Body of pancreas (tissue), 4 donors: ENCODE data around the gene C1orf232. TPM values are rescaled to one million over a fixed set of nuclear protein-coding genes. Genes with fewer than 3 reads are reported as not detected.

ENCODE experiments used
- ATAC-seq: fragments of 150-250 bp; one replicate; pipeline ENCODE4 v1.9.1; 2016
- DNase-seq, 4 donors: peaks; one replicate each; pipeline ENCODE4 v3.0.0-alpha.2; 2019
- H3K27ac ChIP-seq, 4 donors: fragments of 200-600 bp; sonication (generic); 1 replicate in 3 of 4; 2 replicates in 1 of 4; pipeline versions ENCODE4 v1.5.1 to v1.6.1; 2016 to 2019; ENCODE audit warnings: mild to moderate bottlenecking in 1 of 4, mixed read lengths in 1 of 4, moderate library complexity in 1 of 4
- H3K27me3 ChIP-seq, 2 donors: fragments of 200-600 bp; sonication (generic); one replicate each; pipeline ENCODE4 v1.6.0; 2016; ENCODE audit warnings: mild to moderate bottlenecking in 1 of 2
- H3K36me3 ChIP-seq, 2 donors: fragments of 200-600 bp; sonication (generic); replicated peaks in 1 of 2; 2 replicates each; pipeline ENCODE4 v1.5.1; 2016; ENCODE audit warnings: low read depth in 2 of 2; ENCODE audit not compliant: insufficient read depth in 1 of 2
- H3K4me1 ChIP-seq: fragments of 200-600 bp; sonication (generic); one replicate; pipeline ENCODE4 v1.6.0; 2016
- H3K4me3 ChIP-seq, 2 donors: fragments of 200-600 bp; sonication (generic); 1 replicate in 1 of 2; 2 replicates in 1 of 2; pipeline ENCODE4 v1.5.1; 2016 to 2019
- H3K9me3 ChIP-seq, 3 donors: fragments of 200-600 bp; sonication (generic); 1 replicate in 2 of 3; 2 replicates in 1 of 3; pipeline ENCODE4 v1.5.1; 2016
- POLR2A ChIP-seq, 3 donors: fragments of 450-650 bp; IDR thresholded peaks; one replicate each; pipeline ENCODE4 v1.6.1; 2016; ENCODE audit warnings: antibody characterized with exemption in 3 of 3, mild to moderate bottlenecking in 2 of 3
- WGBS, 2 donors: methylation state at CpG; one replicate each; pipeline ENCODE4 v1.1.5; 2017; 5-methylcytosine and 5-hydroxymethylcytosine counted together
- intact Hi-C: fragments of 100-400 bp; cut with DNase I; formaldehyde crosslinking; loops from one replicate; pipeline ENCODE4 v1.15.1; 2023
- total RNA-seq, 2 donors: library from RNA; depleted of rRNA; stranded (reverse); fragments of >200 nt; gene quantifications; one replicate each; pipeline ENCODE4 v1.1.0, GENCODE V29; 2016
- TF ChIP-seq, protein P1 (sequence below), 7 experiments: fragments of 450-650 bp in 4 of 7; fragments of 200-600 bp in 3 of 7; sonication (generic) in 3 of 7; IDR thresholded peaks; one replicate each; pipeline ENCODE4 v1.5.1; 2016 to 2019; ENCODE audit warnings: antibody characterized with exemption in 7 of 7

Gene C1orf232
- total RNA-seq, 2 donors from 2014 or later = not detected

DNA sequence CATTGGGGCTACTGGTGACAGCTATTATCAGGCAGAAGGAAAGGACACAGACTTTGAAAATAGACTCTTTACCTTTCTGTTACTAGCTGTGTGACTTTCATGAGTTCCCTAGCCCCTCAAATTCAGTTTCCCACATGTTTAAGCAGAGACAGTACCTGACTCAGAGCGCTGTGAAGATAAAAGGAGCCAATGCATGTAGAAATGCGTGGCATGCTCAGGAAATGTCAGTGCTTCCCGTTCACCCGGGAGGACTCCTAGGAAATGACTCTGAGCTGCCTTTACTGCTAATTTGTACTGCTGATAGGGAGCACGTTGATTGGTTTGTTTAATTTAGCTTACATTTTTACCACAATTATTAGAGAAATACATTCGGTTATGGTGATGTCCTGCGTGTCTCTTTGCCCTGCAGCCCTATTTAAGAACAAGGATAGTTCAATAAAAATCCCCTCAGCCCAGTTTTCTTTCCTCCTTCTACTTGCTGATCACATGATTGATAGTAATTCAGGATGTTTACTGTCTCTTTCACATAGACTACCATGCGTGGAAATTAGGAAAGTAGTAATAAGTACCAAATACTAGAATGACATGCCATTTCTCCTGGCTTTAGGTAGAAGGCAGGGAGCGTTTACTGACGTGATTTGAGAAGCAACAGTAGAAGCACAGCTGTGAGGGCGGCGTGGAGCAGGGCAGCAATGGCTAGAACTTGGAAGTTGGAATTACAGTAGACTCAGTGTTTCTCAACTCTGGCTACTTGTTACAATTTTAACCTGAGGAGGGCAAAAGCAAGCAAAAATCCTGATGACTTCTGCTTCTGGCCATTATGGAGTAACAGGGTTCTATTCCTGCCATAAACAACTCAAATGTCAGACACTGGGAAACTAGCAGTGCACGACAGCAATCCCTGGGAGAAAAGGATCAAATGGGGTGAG lies 41.3 kb downstream of the C1orf232 start:
- Histone ChIP-seq H3K36me3 (no peaks in the 10 kb centered on the region), H3K4me1 (peaks cover 59% of the 10 kb centered on the region), H3K4me3 (no peak overlapping the region), H3K27ac (peak overlapping the region in 3 of 4 donors; percentile 71 to 90 (median 73)), H3K27me3 (no peaks in the 10 kb centered on the region), H3K9me3 (no peaks in the 10 kb centered on the region)
- intact Hi-C loops = no loop called here
- WGBS, 2 donors = 31 to 33% methylated on average over 13 of the region's 13 CpGs
- DNase-seq (peak in 3 of 4 donors; percentile 37 to 58 (median 37)), ATAC-seq (peak; percentile 26)
- TF ChIP-seq, protein P1, sequence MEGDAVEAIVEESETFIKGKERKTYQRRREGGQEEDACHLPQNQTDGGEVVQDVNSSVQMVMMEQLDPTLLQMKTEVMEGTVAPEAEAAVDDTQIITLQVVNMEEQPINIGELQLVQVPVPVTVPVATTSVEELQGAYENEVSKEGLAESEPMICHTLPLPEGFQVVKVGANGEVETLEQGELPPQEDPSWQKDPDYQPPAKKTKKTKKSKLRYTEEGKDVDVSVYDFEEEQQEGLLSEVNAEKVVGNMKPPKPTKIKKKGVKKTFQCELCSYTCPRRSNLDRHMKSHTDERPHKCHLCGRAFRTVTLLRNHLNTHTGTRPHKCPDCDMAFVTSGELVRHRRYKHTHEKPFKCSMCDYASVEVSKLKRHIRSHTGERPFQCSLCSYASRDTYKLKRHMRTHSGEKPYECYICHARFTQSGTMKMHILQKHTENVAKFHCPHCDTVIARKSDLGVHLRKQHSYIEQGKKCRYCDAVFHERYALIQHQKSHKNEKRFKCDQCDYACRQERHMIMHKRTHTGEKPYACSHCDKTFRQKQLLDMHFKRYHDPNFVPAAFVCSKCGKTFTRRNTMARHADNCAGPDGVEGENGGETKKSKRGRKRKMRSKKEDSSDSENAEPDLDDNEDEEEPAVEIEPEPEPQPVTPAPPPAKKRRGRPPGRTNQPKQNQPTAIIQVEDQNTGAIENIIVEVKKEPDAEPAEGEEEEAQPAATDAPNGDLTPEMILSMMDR (IDR thresholded peaks at IDR 0.05) = no peak
- TF ChIP-seq POLR2A (IDR thresholded peaks at IDR 0.05) = no peak

DNA sequence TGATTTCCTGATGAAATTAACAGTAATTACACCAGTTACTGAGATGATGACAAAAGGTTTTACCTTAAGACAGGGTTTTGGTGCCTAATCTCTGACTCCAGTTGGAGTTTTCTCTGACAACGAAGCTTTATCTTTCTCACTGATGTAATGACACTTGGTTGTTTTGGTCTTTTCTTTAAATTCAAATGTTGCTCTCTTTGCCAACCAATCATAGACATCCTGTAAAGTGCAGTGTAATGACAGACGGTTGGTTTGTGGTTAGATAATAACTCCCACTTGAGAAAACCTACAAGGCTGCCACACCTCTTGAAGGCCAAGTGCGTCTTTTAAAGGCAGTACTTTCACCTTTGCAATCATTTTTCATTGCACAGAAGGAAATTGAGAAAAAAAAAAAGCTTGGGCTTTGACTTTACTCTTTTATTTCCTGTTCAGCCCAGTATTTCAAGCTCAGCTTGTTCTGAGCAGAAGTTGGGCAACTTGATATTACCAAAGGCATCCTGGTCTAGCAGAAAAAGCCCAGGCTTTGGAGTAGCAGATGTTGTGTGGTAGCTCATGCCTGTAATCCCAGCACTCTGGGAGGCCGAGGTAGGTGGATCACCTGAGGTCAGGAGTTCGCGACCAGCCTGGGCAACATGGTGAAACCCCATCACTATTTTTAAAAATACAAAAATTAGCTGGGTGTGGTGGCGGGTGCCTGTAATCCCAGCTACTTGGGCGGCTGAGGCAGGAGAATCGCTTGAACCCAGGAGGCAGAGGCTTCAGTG lies 42.3 kb downstream of the C1orf232 start:
- Histone ChIP-seq H3K27ac (peak overlapping the region; percentile 33 to 90 (median 72)), H3K36me3 (no peaks in the 10 kb centered on the region), H3K27me3 (no peaks in the 10 kb centered on the region), H3K4me3 (no peak overlapping the region), H3K9me3 (no peaks in the 10 kb centered on the region), H3K4me1 (peaks cover 69% of the 10 kb centered on the region)
- intact Hi-C loops = no loop called here
- peak in 3 of 4 donors; percentile 49 to 78 (median 49) for DNase-seq
- TF ChIP-seq, protein P1 (IDR thresholded peaks at IDR 0.05) = no peak
- TF ChIP-seq POLR2A (IDR thresholded peaks at IDR 0.05) = no peak
- WGBS, 2 donors = 56 to 62% methylated on average over 8 to 9 of the region's 9 CpGs
- ATAC-seq = peak; percentile 80

DNA sequence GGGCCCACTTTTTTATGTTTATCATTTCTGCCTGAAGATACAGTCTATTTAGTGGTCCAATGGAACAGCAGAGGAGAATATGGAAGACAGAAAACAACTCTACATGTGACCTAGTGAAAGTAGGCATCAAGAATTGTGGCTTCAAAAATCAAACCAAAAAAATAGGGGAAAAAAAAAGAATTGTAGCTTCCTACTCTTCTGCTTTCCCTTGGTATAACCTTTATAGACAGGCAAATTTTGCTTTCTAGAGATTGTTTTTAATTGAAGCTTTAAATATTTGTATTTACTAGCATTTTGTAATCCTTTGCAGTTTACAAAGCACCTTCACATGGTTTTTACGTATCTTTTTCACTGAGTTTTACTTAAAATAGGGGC lies 42.8 kb downstream of the C1orf232 start:
- intact Hi-C loops = no loop called here
- DNase-seq (no peak), ATAC-seq (no peak)
- TF ChIP-seq, protein P1 (IDR thresholded peaks at IDR 0.05) = no peak
- no peak for TF ChIP-seq POLR2A (IDR thresholded peaks at IDR 0.05)
- Histone ChIP-seq H3K4me3 (no peak overlapping the region), H3K27me3 (no peaks in the 10 kb centered on the region), H3K4me1 (peaks cover 73% of the 10 kb centered on the region), H3K36me3 (no peaks in the 10 kb centered on the region), H3K9me3 (no peaks in the 10 kb centered on the region), H3K27ac (peak overlapping the region in 3 of 4 donors; percentile 71 to 90 (median 73))
- 43 to 47% methylated on average over 1 of the region's 1 CpG for WGBS, 2 donors

DNA sequence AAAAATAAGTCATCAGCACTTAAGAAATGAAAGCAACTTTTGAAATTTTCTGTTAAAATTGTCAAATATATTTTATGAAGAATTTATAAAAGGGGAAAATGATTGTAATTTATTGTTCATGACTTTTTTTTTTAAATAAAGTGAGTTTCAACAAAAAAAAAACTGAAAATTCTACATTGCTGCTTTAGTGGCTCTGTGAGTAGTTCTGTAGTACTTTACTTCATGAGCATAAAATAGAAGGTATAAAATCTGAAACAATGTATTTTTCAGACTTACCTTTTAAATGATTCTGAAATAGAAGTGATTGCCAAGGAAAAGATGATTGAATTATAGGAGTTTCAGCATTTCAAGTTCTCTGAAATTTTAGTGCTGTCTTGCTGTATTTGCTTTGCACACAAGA lies 43.4 kb downstream of the C1orf232 start:
- intact Hi-C loops = no loop called here
- ATAC-seq (no peak), DNase-seq (no peak)
- Histone ChIP-seq H3K4me1 (peaks cover 78% of the 10 kb centered on the region), H3K27me3 (no peaks in the 10 kb centered on the region), H3K27ac (peak overlapping the region in 2 of 4 donors; percentile 71 to 90), H3K4me3 (no peak overlapping the region), H3K36me3 (no peaks in the 10 kb centered on the region), H3K9me3 (no peaks in the 10 kb centered on the region)
- TF ChIP-seq POLR2A (IDR thresholded peaks at IDR 0.05) = no peak
- TF ChIP-seq, protein P1 (IDR thresholded peaks at IDR 0.05) = no peak
